Type B pancreatic cell (in vitro differentiated cells): ENCODE data around the gene RBM19. TPM values are rescaled to one million over a fixed set of nuclear protein-coding genes. Genes with fewer than 3 reads are reported as not detected.

Experiments used
- DNase-seq: peaks from one replicate; pipeline ENCODE4 v3.0.0; 2021; ENCODE audit warnings: mixed read lengths; ENCODE audit not compliant: unreplicated experiment; ENCODE audit errors: extremely low spot score
- H3K27ac Mint-ChIP-seq: 2 replicates; pipeline ENCODE4 v1.8.0; 2021; ENCODE audit warnings: mild to moderate bottlenecking, mixed read lengths
- H3K27me3 Mint-ChIP-seq: 2 replicates; pipeline ENCODE4 v1.8.0; 2021; ENCODE audit warnings: mixed read lengths
- H3K36me3 Mint-ChIP-seq: 2 replicates; pipeline ENCODE4 v1.8.0; 2021; ENCODE audit warnings: mixed read lengths
- H3K4me1 Mint-ChIP-seq: one replicate; pipeline ENCODE4 v1.8.0; 2021; ENCODE audit warnings: mixed read lengths; ENCODE audit not compliant: unreplicated experiment
- H3K4me3 Mint-ChIP-seq: 2 replicates; pipeline ENCODE4 v1.8.0; 2021; ENCODE audit warnings: mild to moderate bottlenecking, mixed read lengths
- H3K9me3 Mint-ChIP-seq: 2 replicates; pipeline ENCODE4 v1.8.0; 2021; ENCODE audit warnings: mixed read lengths
- CTCF ChIP-seq: fragments of 200-600 bp; sonication (generic); conservative IDR thresholded peaks from 2 replicates; pipeline ENCODE4 v1.5.0; 2021; ENCODE audit warnings: antibody characterized with exemption, mild to moderate bottlenecking
- total RNA-seq: library from RNA; stranded (reverse); gene quantifications from 2 replicates; pipeline ENCODE4 v1.2.1, GENCODE V29; 2021; ENCODE audit warnings: low replicate concordance

RBM19 gene
- total RNA-seq, 1 donor from 2014 or later, result 37.8 TPM

DNA sequence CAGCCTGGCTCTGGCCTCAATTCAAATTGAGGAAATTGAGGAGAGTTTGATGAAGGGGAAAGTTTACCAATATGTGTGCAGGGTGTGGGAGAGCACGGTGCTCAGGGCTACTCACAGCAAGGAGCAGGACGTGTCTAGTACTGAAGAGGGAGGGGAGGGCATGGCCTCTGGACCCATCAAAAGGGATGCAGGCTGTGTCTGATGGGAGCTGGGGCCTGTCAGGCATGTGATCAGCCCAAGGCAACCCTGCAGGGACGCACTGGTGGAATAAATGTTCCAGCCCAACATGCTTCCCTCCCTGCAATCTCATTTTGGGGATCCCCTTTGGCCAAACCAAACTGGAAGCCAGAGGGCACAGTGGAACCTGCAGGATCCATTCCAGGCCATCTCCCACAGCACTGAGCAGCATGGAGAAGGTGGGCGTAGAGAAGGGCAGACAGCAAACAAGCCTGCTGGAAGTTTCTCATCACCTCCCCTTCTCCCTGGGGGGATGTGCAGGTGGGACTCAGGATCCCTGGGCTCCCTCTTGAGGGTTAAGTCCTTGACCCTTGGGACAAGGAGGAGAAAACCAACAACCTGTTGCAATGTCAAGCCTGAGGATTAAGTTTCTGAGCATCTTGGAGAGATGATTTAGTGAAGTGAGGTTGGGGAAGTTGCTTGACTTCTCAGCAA is 17.8 kb upstream of the RBM19 start:
- H3K4me1 Mint-ChIP-seq, result no peaks in the 10 kb centered on the region
- TF ChIP-seq CTCF, result no peak
- peaks cover 44% of the 10 kb centered on the region for H3K27me3 Mint-ChIP-seq
- no peak overlapping the region for H3K27ac Mint-ChIP-seq
- H3K36me3 Mint-ChIP-seq, result no peaks in the 10 kb centered on the region
- no peak overlapping the region for H3K4me3 Mint-ChIP-seq
- DNase-seq, result no peak
- no peaks in the 10 kb centered on the region for H3K9me3 Mint-ChIP-seq

GRCh38 chr12:113983265-113983664 is 17.1 kb upstream of the RBM19 start:
- TF ChIP-seq CTCF, result no peak
- H3K9me3 Mint-ChIP-seq, result no peaks in the 10 kb centered on the region
- peaks cover 44% of the 10 kb centered on the region for H3K27me3 Mint-ChIP-seq
- no peak overlapping the region for H3K4me3 Mint-ChIP-seq
- no peak for DNase-seq
- no peaks in the 10 kb centered on the region for H3K36me3 Mint-ChIP-seq
- H3K4me1 Mint-ChIP-seq, result no peaks in the 10 kb centered on the region
- H3K27ac Mint-ChIP-seq, result no peak overlapping the region

DNA sequence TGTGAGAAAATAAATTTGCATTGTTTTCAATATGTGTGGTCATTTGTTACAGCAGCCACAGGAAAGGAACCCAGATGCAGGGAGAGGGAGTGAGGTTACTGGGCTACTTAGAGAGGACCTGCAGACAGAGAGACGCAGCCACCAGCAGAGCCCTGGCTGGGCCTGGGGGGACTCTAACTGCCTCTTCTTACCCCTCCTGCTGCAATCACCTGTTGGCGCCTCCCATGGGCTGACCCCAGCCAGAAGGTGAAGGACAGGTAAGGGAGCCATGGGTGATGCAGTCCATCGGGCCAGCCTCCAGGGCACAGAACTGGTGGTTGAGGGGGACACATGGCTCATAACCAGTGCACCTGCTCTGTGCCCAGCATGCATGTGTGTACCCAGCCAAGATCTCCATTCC is 15.8 kb upstream of the RBM19 start:
- H3K4me1 Mint-ChIP-seq, result no peaks in the 10 kb centered on the region
- no peaks in the 10 kb centered on the region for H3K9me3 Mint-ChIP-seq
- no peak overlapping the region for H3K27ac Mint-ChIP-seq
- peaks cover 40% of the 10 kb centered on the region for H3K27me3 Mint-ChIP-seq
- no peak overlapping the region for H3K4me3 Mint-ChIP-seq
- no peaks in the 10 kb centered on the region for H3K36me3 Mint-ChIP-seq
- no peak for DNase-seq
- no peak for TF ChIP-seq CTCF

- Mint-ChIP-seq H3K4me3 (no peak overlapping the region), H3K27ac (no peak overlapping the region), H3K9me3 (no peaks in the 10 kb centered on the region), H3K36me3 (no peaks in the 10 kb centered on the region), H3K27me3 (peaks cover 45% of the 10 kb centered on the region), H3K4me1 (no peaks in the 10 kb centered on the region)
- no peak for DNase-seq
- TF ChIP-seq CTCF, result peak; percentile 97
Measured at GRCh38 chr12:113980537-113981337, 14.6 kb upstream of the RBM19 start.

DNA sequence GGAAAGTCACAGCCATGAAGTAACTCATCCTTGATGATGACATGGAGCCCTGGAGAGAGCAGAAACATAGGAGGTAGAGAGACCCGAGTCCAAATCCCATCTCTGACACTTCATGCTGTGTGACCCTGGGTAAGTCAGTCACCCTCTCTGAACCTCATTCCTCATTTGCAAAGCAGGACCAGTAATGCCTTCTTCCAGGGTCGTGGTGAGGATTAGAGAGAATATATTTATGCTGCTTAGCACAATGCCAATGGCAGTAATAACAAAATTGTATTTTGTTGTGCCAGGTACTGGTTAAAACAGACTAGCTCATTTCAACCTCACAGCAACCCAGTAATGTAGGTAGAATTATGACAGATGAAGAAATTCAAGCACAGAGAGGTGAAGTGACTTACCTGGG is 13.9 kb upstream of the RBM19 start:
- no peak for TF ChIP-seq CTCF
- DNase-seq, result no peak
- no peaks in the 10 kb centered on the region for H3K4me1 Mint-ChIP-seq
- H3K4me3 Mint-ChIP-seq, result no peak overlapping the region
- H3K27ac Mint-ChIP-seq, result no peak overlapping the region
- no peaks in the 10 kb centered on the region for H3K36me3 Mint-ChIP-seq
- no peaks in the 10 kb centered on the region for H3K9me3 Mint-ChIP-seq
- H3K27me3 Mint-ChIP-seq, result peaks cover 46% of the 10 kb centered on the region
